ENCODE data around the gene OGFR.

Gene OGFR

GRCh38 chr20:62770916-62771315, 33.7 kb upstream of the OGFR start:
- no peak overlapping the region for H3K4me3 ChIP-seq (replicated peaks; ENCODE audit: low read depth, low read length)
- peaks cover 2% of the 10 kb centered on the region for H3K27me3 ChIP-seq (replicated peaks; ENCODE audit: control insufficient read depth, insufficient read depth, low read length)
- H3K36me3 ChIP-seq (ENCODE audit: control insufficient read depth, insufficient read depth, low read length), result no peaks in the 10 kb centered on the region
- TF ChIP-seq CTCF (IDR thresholded peaks at IDR 0.05; ENCODE audit: insufficient read depth, low read length, poor library complexity, severe bottlenecking), result no peak
- no peak for DNase-seq (ENCODE audit: extremely low read depth, insufficient read length)

- no peak for DNase-seq (ENCODE audit: extremely low read depth, insufficient read length)
- no peak for TF ChIP-seq CTCF (IDR thresholded peaks at IDR 0.05; ENCODE audit: insufficient read depth, low read length, poor library complexity, severe bottlenecking)
- no peak overlapping the region for H3K4me3 ChIP-seq (replicated peaks; ENCODE audit: low read depth, low read length)
- peaks cover 2% of the 10 kb centered on the region for H3K27me3 ChIP-seq (replicated peaks; ENCODE audit: control insufficient read depth, insufficient read depth, low read length)
- no peaks in the 10 kb centered on the region for H3K36me3 ChIP-seq (ENCODE audit: control insufficient read depth, insufficient read depth, low read length)
Observed at GRCh38 chr20:62771396-62772102, 33.1 kb upstream of the OGFR start.

GRCh38 chr20:62772103-62772611, 32.5 kb upstream of the OGFR start:
- no peaks in the 10 kb centered on the region for H3K36me3 ChIP-seq (ENCODE audit: control insufficient read depth, insufficient read depth, low read length)
- no peak for DNase-seq (ENCODE audit: extremely low read depth, insufficient read length)
- H3K27me3 ChIP-seq (replicated peaks; ENCODE audit: control insufficient read depth, insufficient read depth, low read length), result peaks cover 2% of the 10 kb centered on the region
- H3K4me3 ChIP-seq (replicated peaks; ENCODE audit: low read depth, low read length), result no peak overlapping the region
- no peak for TF ChIP-seq CTCF (IDR thresholded peaks at IDR 0.05; ENCODE audit: insufficient read depth, low read length, poor library complexity, severe bottlenecking)

DNA sequence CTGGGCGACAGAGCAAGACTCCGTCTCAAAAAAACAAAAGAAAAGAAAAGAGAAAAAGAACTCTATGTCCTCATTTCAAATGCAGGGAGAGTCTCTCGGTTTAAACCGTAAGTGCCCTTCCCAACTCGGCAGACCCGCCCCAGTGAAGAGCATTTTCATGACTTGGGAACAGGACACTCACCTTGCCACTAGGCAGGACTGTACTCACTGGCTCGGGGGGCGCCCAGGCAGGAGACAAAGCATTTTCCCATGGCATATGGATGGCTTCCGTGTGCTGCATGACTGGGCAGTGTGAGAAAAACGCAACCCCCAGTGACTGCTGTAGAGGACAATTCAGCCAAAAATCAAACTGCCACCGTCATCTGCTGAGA, 32.0 kb upstream of the OGFR start:
- no peak for DNase-seq (ENCODE audit: extremely low read depth, insufficient read length)
- H3K27me3 ChIP-seq (replicated peaks; ENCODE audit: control insufficient read depth, insufficient read depth, low read length), result peaks cover 2% of the 10 kb centered on the region
- no peaks in the 10 kb centered on the region for H3K36me3 ChIP-seq (ENCODE audit: control insufficient read depth, insufficient read depth, low read length)
- no peak overlapping the region for H3K4me3 ChIP-seq (replicated peaks; ENCODE audit: low read depth, low read length)
- no peak for TF ChIP-seq CTCF (IDR thresholded peaks at IDR 0.05; ENCODE audit: insufficient read depth, low read length, poor library complexity, severe bottlenecking)

DNA sequence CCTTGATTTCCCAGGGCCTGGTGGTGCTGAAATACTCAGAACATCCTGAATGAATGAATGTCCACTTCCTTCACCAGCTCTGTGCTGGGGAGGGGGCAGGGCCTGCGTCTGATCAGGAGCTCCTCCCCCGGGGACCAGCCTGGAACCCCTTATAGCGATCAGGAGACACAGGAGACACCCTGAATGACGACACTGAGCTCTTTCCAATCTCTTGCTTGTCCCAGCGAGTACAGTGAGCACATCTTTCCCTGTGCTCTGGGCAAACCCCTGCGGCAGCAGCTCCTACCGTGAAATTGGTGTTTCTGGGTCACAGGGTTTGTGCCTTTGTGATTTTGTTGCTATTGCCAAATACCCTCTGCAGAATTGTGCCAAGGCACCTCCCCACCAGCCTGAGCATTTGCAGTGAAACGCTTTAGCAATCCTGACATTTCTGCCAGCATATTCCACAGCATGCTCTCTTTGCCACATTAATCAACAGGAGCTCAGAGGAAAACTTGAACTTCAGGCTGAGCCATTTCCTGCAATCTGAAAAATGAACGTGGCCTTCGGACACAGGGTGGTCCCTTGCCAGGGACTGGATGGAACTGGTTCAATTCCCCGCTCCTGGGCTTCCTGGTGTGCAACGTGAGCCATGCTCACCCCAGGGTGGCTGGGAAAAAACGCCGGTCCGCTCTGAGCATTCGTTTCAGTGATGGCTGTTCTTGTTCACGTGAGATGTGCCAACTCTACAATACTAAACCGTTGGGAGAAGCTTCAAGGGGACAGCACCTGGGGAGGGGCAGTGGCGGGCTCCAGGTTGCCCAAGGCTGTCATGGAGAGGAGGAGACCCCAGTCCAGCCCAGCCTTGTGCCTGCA, 31.4 kb upstream of the OGFR start:
- no peak for DNase-seq (ENCODE audit: extremely low read depth, insufficient read length)
- Histone ChIP-seq H3K27me3 (replicated peaks; ENCODE audit: control insufficient read depth, insufficient read depth, low read length) (peaks cover 2% of the 10 kb centered on the region), H3K4me3 (replicated peaks; ENCODE audit: low read depth, low read length) (no peak overlapping the region), H3K36me3 (ENCODE audit: control insufficient read depth, insufficient read depth, low read length) (no peaks in the 10 kb centered on the region)
- TF ChIP-seq CTCF (IDR thresholded peaks at IDR 0.05; ENCODE audit: insufficient read depth, low read length, poor library complexity, severe bottlenecking), result no peak
